K562 (cell line): ENCODE measurements around the gene NACAD. TPM values are rescaled to one million over a fixed set of nuclear protein-coding genes. Genes with fewer than 3 reads are reported as not detected.

Source experiments
- ATAC-seq: fragments of 200-7000 bp; cut with Tn5 transposase; 3 replicates; pipeline ENCODE4 v1.9.1; 2020; ENCODE audit warnings: moderate library complexity
- BruUV-seq: library from RNA; stranded (reverse); fragments of 400-500 nt; replicated peaks from 2 replicates; lab custom pipeline; 2021; lab: Mats Ljungman, UMichigan
- CTCF ChIA-PET: fragments of 300-600 bp; formaldehyde crosslinking; extraction: SDS; loops from one replicate; lab custom pipeline; 2021; ENCODE audit warnings: low intra/inter-chr PET ratio; lab: Yijun Ruan, JAX
- POLR2A ChIA-PET: fragments of 300-600, 350-650 bp; sonication (Branson Sonifier 250); formaldehyde crosslinking; extraction: SDS; loops from one replicate; lab custom pipeline; 2021; ENCODE audit warnings: antibody characterized with exemption, inconsistent platforms; lab: Yijun Ruan, JAX
- DNase-seq, 4 experiments: peaks; one replicate each; pipeline versions ENCODE4 v3.0.0 to v3.0.0-alpha.2; 2011 to 2018; ENCODE audit warnings: low spot score in 3 of 4, mixed read lengths in 3 of 4; ENCODE audit errors: extremely low read depth in 1 of 4
- FAIRE-seq: peaks from 2 replicates; lab custom pipeline; 2011; peaks lifted over from hg19 to GRCh38; lab: Jason Lieb, UNC
- H2AFZ ChIP-seq: 2 replicates; pipeline ENCODE4 v1.6.0; 2011; ENCODE audit warnings: low read depth, low read length, control low read depth, inconsistent platforms
- H3K27ac ChIP-seq: fragments of 200-600 bp; 3 replicates; pipeline ENCODE4 v1.8.0; 2011; ENCODE audit warnings: low read depth, mild to moderate bottlenecking, control low read depth, inconsistent platforms, low read length, moderate library complexity, mixed read lengths; ENCODE audit errors: extremely low read depth
- H3K27me3 ChIP-seq, 2 experiments: fragments of 300-600 bp in 1 of 2; 2 replicates in 1 of 2; 3 replicates in 1 of 2; pipeline versions ENCODE4 v1.6.0 to v1.8.0; 2011; ENCODE audit warnings: inconsistent platforms in 2 of 2, low read length in 2 of 2, mild to moderate bottlenecking in 1 of 2, mixed read lengths in 1 of 2, moderate library complexity in 1 of 2; ENCODE audit not compliant: control insufficient read depth in 2 of 2, insufficient read depth in 2 of 2
- H3K36me3 ChIP-seq: fragments of 300-600 bp; 3 replicates; pipeline ENCODE4 v1.8.0; 2011; ENCODE audit warnings: mild to moderate bottlenecking, low read length, inconsistent platforms; ENCODE audit not compliant: control insufficient read depth, insufficient read depth
- H3K4me1 ChIP-seq, 2 experiments: fragments of 200-600 bp in 1 of 2; replicated peaks in 1 of 2; 2 replicates in 1 of 2; 3 replicates in 1 of 2; pipeline versions ENCODE4 v1.5.1 to v1.8.0; 2011; ENCODE audit warnings: inconsistent platforms in 2 of 2, low read length in 2 of 2, mild to moderate bottlenecking in 1 of 2, mixed read lengths in 1 of 2, moderate library complexity in 1 of 2; ENCODE audit not compliant: control insufficient read depth in 2 of 2, insufficient read depth in 2 of 2
- H3K4me2 ChIP-seq: 2 replicates; pipeline ENCODE4 v1.6.1; 2011; ENCODE audit warnings: low read length, control low read depth, inconsistent platforms, mixed read lengths; ENCODE audit not compliant: insufficient read depth
- H3K4me3 ChIP-seq: fragments of 200-600 bp; sonication (generic), shearing (Covaris generic); 2 replicates; pipeline ENCODE4 v1.5.1; 2016; ENCODE audit warnings: control low read depth, inconsistent platforms
- H3K79me2 ChIP-seq: fragments of 200-600 bp; 3 replicates; pipeline ENCODE4 v1.8.0; 2011; ENCODE audit warnings: low read length, inconsistent platforms; ENCODE audit not compliant: control insufficient read depth, insufficient read depth
- H3K9ac ChIP-seq, 2 experiments: 2 replicates each; pipeline versions ENCODE4 v1.6.0 to v1.6.1; 2011; ENCODE audit warnings: low read depth in 2 of 2, low read length in 2 of 2, control low read depth in 1 of 2, inconsistent platforms in 1 of 2, mild to moderate bottlenecking in 1 of 2, mixed read lengths in 1 of 2; ENCODE audit not compliant: insufficient read depth in 1 of 2
- H3K9me1 ChIP-seq: one replicate; pipeline ENCODE4 v1.6.0; 2011; ENCODE audit warnings: inconsistent platforms, mild to moderate bottlenecking, low read length, moderate library complexity; ENCODE audit not compliant: control insufficient read depth, insufficient read depth
- H3K9me3 ChIP-seq: replicated peaks from 2 replicates; pipeline ENCODE4 v1.5.1; 2011; ENCODE audit warnings: low read depth, low read length, inconsistent platforms; ENCODE audit not compliant: control insufficient read depth, insufficient read depth
- H4K20me1 ChIP-seq: replicated peaks from 2 replicates; pipeline ENCODE4 v1.6.1; 2011; ENCODE audit warnings: low read length, inconsistent platforms, mixed read lengths; ENCODE audit not compliant: control insufficient read depth, insufficient read depth
- BACH1 ChIP-seq: fragments of 200-800 bp; sonication (Bioruptor generic); IDR thresholded peaks from 2 replicates; pipeline ENCODE4 v1.6.1; 2016; ENCODE audit warnings: missing genetic modification characterization, missing compliant biosample characterization
- BCOR ChIP-seq: fragments of 450-650 bp; IDR thresholded peaks from 2 replicates; pipeline ENCODE4 v1.6.1; 2016
- BMI1 ChIP-seq: fragments of 150-350 bp; IDR thresholded peaks from 2 replicates; pipeline ENCODE4 v1.6.1; 2014; ENCODE audit warnings: low read length
- C11orf30 ChIP-seq: fragments of 450-650 bp; IDR thresholded peaks from 2 replicates; pipeline ENCODE4 v1.6.1; 2016; ENCODE audit warnings: low read depth, mild to moderate bottlenecking
- CTBP1 ChIP-seq: fragments of 450-650 bp; IDR thresholded peaks from 2 replicates; pipeline ENCODE4 v1.6.1; 2016; ENCODE audit warnings: borderline replicate concordance
- FOXP1 ChIP-seq: sonication (generic); formaldehyde crosslinking; IDR thresholded peaks from 2 replicates; pipeline ENCODE4 v1.8.0; 2022; ENCODE audit warnings: mild to moderate bottlenecking, missing genetic modification reagents
- HDAC8 ChIP-seq: fragments of 450-650 bp; IDR thresholded peaks from 2 replicates; pipeline ENCODE4 v1.6.1; 2016; ENCODE audit warnings: mild to moderate bottlenecking, missing genetic modification characterization, moderate library complexity, missing compliant biosample characterization
- MAZ ChIP-seq, 2 experiments: fragments of 450-650 bp in 1 of 2; sonication (generic) in 1 of 2; formaldehyde crosslinking; IDR thresholded peaks in 1 of 2; conservative IDR thresholded peaks in 1 of 2; 2 replicates each; pipeline versions ENCODE4 v1.4.0 to v1.5.0; 2020; ENCODE audit warnings: mild to moderate bottlenecking in 1 of 2, missing genetic modification reagents in 1 of 2
- MXI1 ChIP-seq: IDR thresholded peaks from 2 replicates; pipeline ENCODE4 v1.6.1; 2011; ENCODE audit warnings: low read depth, mild to moderate bottlenecking, improper control_type of control experiment, low read length
- NEUROD1 ChIP-seq: fragments of 150-350 bp; IDR thresholded peaks from 2 replicates; pipeline ENCODE4 v1.6.1; 2014; ENCODE audit warnings: borderline replicate concordance, low read length, low read depth; ENCODE audit not compliant: partially characterized antibody
- NFE2 ChIP-seq: IDR thresholded peaks from 2 replicates; pipeline ENCODE4 v1.6.1; 2014; ENCODE audit warnings: antibody characterized with exemption, low read depth
- POLR2H ChIP-seq: IDR thresholded peaks from 2 replicates; pipeline ENCODE4 v1.6.1; 2016; ENCODE audit warnings: missing genetic modification characterization, low read depth, mild to moderate bottlenecking, control low read depth, missing compliant biosample characterization, moderate library complexity
- PPARD ChIP-seq: fragments of 250-450 bp; sonication (Bioruptor Pico); IDR thresholded peaks from 2 replicates; pipeline ENCODE4 v1.8.0; 2022; ENCODE audit warnings: inconsistent platforms, mild to moderate bottlenecking, moderate library complexity
- PRMT5 ChIP-seq: sonication (generic); formaldehyde crosslinking; IDR thresholded peaks from 2 replicates; pipeline ENCODE4 v1.5.0; 2020; ENCODE audit warnings: missing genetic modification reagents
- RBM15 ChIP-seq: fragments of 200-400 bp; formaldehyde crosslinking; IDR thresholded peaks from 2 replicates; pipeline ENCODE4 v1.6.1; 2018; ENCODE audit warnings: mild to moderate bottlenecking, low read length, moderate library complexity; ENCODE audit not compliant: insufficient read depth
- RFX1 ChIP-seq: fragments of 450-650 bp; IDR thresholded peaks from 2 replicates; pipeline ENCODE4 v1.6.1; 2016; ENCODE audit warnings: mild to moderate bottlenecking, moderate library complexity
- RNF2 ChIP-seq: sonication (generic); IDR thresholded peaks from 2 replicates; pipeline ENCODE4 v1.6.1; 2016
- STAT5A ChIP-seq: IDR thresholded peaks from 2 replicates; pipeline ENCODE4 v1.6.1; 2012; ENCODE audit warnings: low read length, inconsistent platforms, borderline replicate concordance
- TCFL5 ChIP-seq: fragments of 250-450 bp; sonication (Bioruptor Pico); conservative IDR thresholded peaks from 2 replicates; pipeline ENCODE4 v1.6.1; 2021; ENCODE audit warnings: mild to moderate bottlenecking, moderate library complexity, matching md5 sums
- YBX1 ChIP-seq: fragments of 450-650 bp; IDR thresholded peaks from 2 replicates; pipeline ENCODE4 v1.7.1; 2016; ENCODE audit warnings: mild to moderate bottlenecking
- ZNF175 ChIP-seq: fragments of 200-800 bp; sonication (Bioruptor generic); IDR thresholded peaks from 2 replicates; pipeline ENCODE4 v1.6.1; 2016; ENCODE audit warnings: low read depth, mild to moderate bottlenecking, missing genetic modification characterization, missing compliant biosample characterization
- ZNF316 ChIP-seq: fragments of 450-650 bp; IDR thresholded peaks from 2 replicates; pipeline ENCODE4 v1.6.1; 2016
- ZNF57 ChIP-seq: fragments of 450-650 bp; formaldehyde crosslinking; IDR thresholded peaks from 2 replicates; pipeline ENCODE4 v1.4.0; 2020; ENCODE audit warnings: mild to moderate bottlenecking, moderate library complexity
- ZNF780A ChIP-seq: fragments of 250-450 bp; sonication (Bioruptor Pico); IDR thresholded peaks from 2 replicates; pipeline ENCODE4 v1.5.0; 2021; ENCODE audit warnings: mild to moderate bottlenecking
- WGBS: fragments of 100-300 bp; shearing (Covaris generic); methylation state at CpG from one replicate; pipeline ENCODE4 v1.1.6; 2016; ENCODE audit warnings: low coverage, mixed read lengths; ENCODE audit not compliant: insufficient coverage; ENCODE audit errors: missing lambda C conversion rate; 5-methylcytosine and 5-hydroxymethylcytosine counted together
- in situ Hi-C: fragments of 300-500 bp; cut with MboI; formaldehyde crosslinking; loops from 4 replicates; pipeline ENCODE4 v1.15.0; 2018; ENCODE audit warnings: inconsistent platforms, mixed read lengths
- intact Hi-C: fragments of 100-400 bp; cut with micrococcal nuclease; formaldehyde crosslinking; loops from 2 replicates; pipeline ENCODE4 v1.14.2; 2022
- polyA plus RNA-seq, 8 experiments: library from polyadenylated mRNA; depleted of rRNA in 4 of 8; stranded (reverse) in 5 of 8; unstranded in 3 of 8; fragments of >200 nt; fragmentation: Nextera tagmentation in 2 of 8; fragmentation: Illumina TruSeq in 1 of 8; extraction: Ambion mirVana in 2 of 8; extraction: Trizol in 1 of 8; gene quantifications; 2 replicates each; pipeline versions ENCODE4 v1.2.1 to v1.2.3, GENCODE V29; 2011 to 2014; ENCODE audit warnings: inconsistent platforms in 1 of 8, missing spikeins in 1 of 8
- total RNA-seq, 7 experiments: library from RNA; depleted of rRNA in 6 of 7; stranded (reverse); fragments of >200 nt in 6 of 7; fragmentation: Illumina TruSeq in 2 of 7; extraction: Trizol in 2 of 7; gene quantifications; 2 replicates each; pipeline versions ENCODE4 v1.2.1 to v1.2.3, GENCODE V29; 2011 to 2021; ENCODE audit warnings: low replicate concordance in 1 of 7
- TF ChIP-seq, protein P1 (sequence below): fragments of 150-350 bp; conservative IDR thresholded peaks from 2 replicates; pipeline ENCODE4 v1.6.1; 2014; ENCODE audit warnings: low read length

NACAD gene
- total and polyA plus RNA-seq, 9 of the 15 experiments (the other 6 are each of a cell fraction or from before 2014, with no cell fraction given): under 0.01 to 0.03 (median 0.02) TPM; not detected in 5

GRCh38 chr7:45089341-45089891 is 647 bp upstream of the NACAD start:
- H3K4me2 ChIP-seq: no peak overlapping the region
- H3K36me3 ChIP-seq: no peaks in the 10 kb centered on the region
- peaks cover 4% of the 10 kb centered on the region; the same call in 1 of the 2 replicates for H4K20me1 ChIP-seq
- no TSS peak for BruUV-seq
- ATAC-seq (peak; percentile 74), DNase-seq (peak; percentile 80 to 90 (median 88)), FAIRE-seq (no peak)
- no peaks in the 10 kb centered on the region for H3K79me2 ChIP-seq
- WGBS: 8% methylated on average over 16 of the region's 22 CpGs
- H3K27ac ChIP-seq: no peak overlapping the region
- intact Hi-C loops: no loop called here
- no peaks in the 10 kb centered on the region for H3K9me1 ChIP-seq
- peaks cover 2 to 38% of the 10 kb centered on the region in 2 experiments; a peak in 3 of 5 replicates for H3K4me1 ChIP-seq
- 0 out of 2 replicates have a peak overlapping the region, but pooled peaks have one; percentile 29 for H2AFZ ChIP-seq
- peak overlapping the region in 1 of 2 experiments; percentile 78; a peak in 2 of 4 replicates for H3K9ac ChIP-seq
- ChIA-PET CTCF (no interaction called here), POLR2A (interaction anchor here (0.6 to 1.9 kb wide), 3 partner anchors 10 to 22 kb away, joined by 3 to 7 read pairs (median 5); partner anchors contain the start of gene TBRG4)
- in situ Hi-C loops: no loop called here
- H3K4me3 ChIP-seq: peak overlapping the region; percentile 25; the same call in 1 of the 2 replicates
- H3K27me3 ChIP-seq: no peaks in the 10 kb centered on the region; a peak in 1 of 5 replicates
- no peaks in the 10 kb centered on the region; the same call in none of the 2 replicates for H3K9me3 ChIP-seq
- TF ChIP-seq BCOR (no peak), ZNF57 (no peak), C11orf30 (no peak), BACH1 (tag) (no peak), ZNF316 (no peak), TCFL5 (CRISPR knock-in tag) (no peak), ZNF780A (no peak), RBM15 (no peak), NFE2 (no peak), CTBP1 (peak; percentile 94; the same call in 1 of the 2 replicates), YBX1 (no peak), PRMT5 (CRISPR knock-in tag) (no peak), FOXP1 (CRISPR knock-in tag) (no peak), NEUROD1 (peak; percentile 60), MAZ (CRISPR knock-in tag; conservative IDR thresholded peaks at IDR 0.05 in 1 of 2, IDR thresholded peaks at IDR 0.05 in 1 of 2) (no peak), MXI1 (peak; percentile 96), ZNF175 (CRISPR knock-in tag) (no peak), RNF2 (no peak), HDAC8 (tag) (no peak), STAT5A (no peak), BMI1 (peak; percentile 93), POLR2H (tag) (no peak), RFX1 (peak; percentile 99), PPARD (CRISPR knock-in tag) (no peak)
- TF ChIP-seq, protein P1, sequence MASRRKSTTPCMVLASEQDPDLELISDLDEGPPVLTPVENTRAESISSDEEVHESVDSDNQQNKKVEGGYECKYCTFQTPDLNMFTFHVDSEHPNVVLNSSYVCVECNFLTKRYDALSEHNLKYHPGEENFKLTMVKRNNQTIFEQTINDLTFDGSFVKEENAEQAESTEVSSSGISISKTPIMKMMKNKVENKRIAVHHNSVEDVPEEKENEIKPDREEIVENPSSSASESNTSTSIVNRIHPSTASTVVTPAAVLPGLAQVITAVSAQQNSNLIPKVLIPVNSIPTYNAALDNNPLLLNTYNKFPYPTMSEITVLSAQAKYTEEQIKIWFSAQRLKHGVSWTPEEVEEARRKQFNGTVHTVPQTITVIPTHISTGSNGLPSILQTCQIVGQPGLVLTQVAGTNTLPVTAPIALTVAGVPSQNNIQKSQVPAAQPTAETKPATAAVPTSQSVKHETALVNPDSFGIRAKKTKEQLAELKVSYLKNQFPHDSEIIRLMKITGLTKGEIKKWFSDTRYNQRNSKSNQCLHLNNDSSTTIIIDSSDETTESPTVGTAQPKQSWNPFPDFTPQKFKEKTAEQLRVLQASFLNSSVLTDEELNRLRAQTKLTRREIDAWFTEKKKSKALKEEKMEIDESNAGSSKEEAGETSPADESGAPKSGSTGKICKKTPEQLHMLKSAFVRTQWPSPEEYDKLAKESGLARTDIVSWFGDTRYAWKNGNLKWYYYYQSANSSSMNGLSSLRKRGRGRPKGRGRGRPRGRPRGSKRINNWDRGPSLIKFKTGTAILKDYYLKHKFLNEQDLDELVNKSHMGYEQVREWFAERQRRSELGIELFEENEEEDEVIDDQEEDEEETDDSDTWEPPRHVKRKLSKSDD: no peak
